NCI-H446 treated with DMSO at 0.1 percent for 48 hours (cell line): Measurements from ENCODE around the gene PKD2L1.
"Not testable (repeated sequence)": the region's sequence is repeated elsewhere in the genome, so short reads cannot be mapped to it uniquely, and the experiment has no call there.

Experiments used
- DNase-seq: peaks from one replicate; lab custom pipeline; 2025; lab: John Stamatoyannopoulos, UW

PKD2L1 gene

DNA sequence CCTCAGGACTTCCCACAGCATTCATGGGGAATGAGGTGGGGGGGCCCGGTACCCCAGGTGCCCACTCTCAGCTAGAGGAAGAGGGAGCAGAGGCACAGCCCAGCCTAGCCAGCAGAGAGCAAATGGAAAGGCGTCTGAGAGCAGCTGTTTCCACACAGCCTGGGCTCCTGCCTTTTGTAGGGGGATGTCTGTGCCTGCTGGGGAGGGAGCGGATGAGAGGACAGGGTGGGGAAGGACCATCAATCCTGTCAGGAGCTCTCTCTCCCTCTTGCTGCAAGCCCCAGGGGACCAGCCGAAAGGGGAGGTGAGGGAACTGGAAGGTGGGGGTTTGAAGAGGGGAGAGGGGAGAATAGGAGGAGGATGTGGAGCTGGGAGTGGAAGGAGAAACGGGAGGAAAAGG lies at the start of gene PKD2L1:
TSS of gene PKD2L1 (minus strand) at position 150 of the 400 bp plus-strand sequence. CDS start at position 25, 125 bp downstream.
- no peak for DNase-seq

DNA sequence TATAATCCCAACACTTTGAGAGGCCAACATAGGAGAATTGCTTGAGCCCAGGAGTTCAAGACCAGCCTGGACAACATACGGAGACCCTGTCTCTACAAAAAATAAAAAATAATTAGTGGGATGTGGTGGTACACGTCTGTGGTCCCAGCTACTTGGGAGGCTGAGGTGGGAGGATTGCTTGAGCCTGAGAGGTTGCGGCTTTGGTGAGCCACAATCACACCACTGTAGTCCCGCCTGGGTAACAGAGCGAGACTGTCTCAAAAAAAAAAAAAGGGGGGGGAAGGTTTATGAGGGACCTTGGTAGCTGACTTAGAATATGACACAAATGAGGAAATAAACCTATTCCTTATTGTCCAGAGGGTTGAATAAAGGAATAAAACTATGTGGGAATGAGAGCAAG lies 47.8 kb upstream of the PKD2L1 start:
- DNase-seq: no peak

GRCh38 chr10:100376656-100377055 lies 46.6 kb upstream of the PKD2L1 start:
- DNase-seq: not testable (repeated sequence)

DNA sequence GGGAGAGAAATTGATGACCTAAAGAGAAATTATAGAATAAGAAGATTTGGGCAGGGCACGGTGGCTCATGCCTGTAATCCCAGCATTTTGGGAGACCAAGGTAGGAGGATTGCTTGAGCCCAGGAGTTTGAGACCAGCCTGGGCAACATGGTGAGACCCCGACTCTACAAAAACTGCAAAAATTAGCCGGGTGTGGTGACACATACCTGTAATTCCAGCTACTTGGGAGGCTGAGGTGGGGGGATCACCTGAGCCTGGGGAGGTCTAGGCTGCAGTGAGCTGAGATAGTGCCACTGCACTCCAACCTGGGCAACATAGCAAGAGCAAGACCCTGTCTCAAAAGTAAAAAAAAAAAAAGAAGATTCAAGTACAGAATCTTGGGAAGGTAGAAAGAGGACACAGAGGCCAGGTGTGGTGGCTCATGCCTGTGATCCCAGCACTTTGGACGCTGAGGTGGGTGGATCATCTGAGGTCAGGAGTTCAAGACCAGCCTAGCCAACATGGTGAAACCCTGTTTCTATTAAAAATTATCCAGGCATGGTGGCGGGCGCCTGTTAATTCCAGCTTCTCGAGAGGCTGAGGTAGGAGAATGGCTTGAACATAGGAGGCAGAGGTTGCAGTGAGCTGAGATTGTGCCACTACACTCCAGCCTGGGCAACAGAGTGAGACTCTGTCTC lies 44.8 kb upstream of the PKD2L1 start:
- DNase-seq: not testable (repeated sequence)

DNA sequence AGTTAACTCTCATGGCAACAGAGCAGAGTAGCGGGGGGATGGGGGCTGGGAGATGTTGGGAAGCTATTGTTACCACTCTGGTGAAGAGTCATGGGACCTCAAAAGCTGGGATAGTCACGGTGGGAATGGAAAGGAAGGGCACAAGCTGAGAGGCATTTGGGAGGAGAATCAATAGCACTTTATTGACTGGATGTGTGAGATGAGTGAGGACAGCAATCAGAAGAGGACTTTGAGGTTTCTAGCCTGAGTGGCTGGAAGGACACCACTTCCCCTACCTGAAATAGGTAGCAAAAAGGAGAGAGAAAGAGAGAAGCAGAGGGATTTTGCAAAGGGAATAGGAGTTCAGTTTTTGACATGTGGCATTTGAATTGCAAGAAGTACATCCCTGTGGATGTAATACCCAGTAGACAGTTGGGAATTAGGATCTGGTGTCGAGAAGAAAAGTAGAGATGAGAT lies 44.2 kb upstream of the PKD2L1 start:
- DNase-seq: no peak

DNA sequence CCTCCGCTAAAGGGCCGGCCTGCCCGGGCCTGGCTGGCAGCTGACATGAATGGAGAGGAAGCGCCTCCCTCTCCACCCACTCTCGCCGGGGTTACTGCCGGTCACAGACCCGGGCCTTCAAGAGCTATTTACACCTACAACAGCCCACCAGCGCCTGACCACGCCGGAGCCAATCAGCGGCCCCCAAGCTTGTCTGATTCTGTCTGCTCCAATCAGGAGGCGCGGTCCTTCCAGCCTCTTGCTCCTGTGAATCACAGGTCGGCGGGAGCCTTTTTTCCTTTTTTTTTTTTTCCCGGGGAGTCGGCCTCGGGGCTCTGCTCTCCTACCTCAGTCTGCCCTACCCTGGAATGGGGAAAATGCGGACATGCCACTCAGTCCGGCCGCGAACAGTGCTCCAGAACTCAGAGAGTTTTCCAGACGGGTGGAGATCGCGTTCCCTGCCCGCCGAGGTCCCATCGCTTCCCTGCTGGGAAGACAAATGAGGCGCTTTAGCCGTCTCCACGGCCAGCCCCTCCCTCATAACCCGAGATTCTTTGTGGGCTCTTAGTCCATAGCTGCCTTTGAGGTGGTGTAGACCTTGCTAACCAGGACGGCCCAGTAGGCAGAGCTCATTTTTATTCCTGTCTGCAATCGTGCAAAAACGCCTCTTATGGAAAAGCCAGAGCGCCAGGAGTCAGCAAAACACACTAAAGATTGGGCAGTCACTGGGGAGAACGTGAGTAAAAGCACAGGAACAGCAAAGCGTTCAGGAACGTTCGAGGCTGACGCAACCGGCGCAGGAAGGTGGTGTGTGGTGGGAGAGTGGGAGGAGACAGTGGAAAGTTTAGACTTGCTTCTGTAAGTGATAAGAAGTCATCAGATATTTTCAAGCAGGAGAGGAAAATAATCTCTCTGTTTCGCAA lies 43.5 kb upstream of the PKD2L1 start:
- peak; percentile 89 for DNase-seq

DNA sequence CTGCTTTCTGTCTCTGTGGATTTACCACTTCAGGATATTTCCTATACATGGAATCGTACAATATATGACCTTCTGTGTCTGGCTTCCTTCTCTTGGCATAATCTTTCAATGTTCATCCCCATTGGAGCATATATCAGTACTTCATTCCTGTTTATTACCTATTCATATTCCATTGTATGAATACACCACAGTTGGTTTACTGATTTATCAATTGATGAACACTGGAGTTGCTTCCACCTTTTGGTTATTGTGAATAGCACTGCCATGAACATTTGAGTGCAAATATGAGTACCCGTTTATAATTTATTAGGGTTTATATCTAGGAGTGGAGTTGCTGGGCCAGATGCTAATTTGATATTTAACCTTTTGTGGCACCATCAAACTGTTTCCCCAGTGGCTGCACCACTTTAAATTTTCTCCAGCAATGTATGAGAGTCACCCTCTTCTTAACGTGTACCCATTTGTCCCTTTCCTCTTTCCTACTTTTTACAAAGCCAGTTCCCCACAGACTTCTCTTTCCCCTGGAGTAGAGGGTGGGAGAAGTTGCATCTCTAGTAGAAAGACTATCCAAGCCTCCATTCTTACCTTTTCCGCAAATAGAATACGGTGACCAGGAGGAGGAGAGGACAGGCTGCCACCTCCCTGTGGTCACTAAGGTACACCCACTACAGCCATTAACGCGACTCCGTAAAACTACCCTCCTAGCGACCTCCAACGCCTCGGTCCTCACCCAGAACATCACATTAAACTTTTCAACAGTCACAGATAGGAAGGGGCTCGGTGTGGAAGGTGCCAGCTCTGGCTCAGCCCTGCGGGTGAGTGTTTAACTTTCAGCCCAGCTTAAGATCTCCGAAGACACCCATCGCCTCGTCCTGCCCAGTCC lies 42.6 kb upstream of the PKD2L1 start:
- DNase-seq: no peak

DNA sequence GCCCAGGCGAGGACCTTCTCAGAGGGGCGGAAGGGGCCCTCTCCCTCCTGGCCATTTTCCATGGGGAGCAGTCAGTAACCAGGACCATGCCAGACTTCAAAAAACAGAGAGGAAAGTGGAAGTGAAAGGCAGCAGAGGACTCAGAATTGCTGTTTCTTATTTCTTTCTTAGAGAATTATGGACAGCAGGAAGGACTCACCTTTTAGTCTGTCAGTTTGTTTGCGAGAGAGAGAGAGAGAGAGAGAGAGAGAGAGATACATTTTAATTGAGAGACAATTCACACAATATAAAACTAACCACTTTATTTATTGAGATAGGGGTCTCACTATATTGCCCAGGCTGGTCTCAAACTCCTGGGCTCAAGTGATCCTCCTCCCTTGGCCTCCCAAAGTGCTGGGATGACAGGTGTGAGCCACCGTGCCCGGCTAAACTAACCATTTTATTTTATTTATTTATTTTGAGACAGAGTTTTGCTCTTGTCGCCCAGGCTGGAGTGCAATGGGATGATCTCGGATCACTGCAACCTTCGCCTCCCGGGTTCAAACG lies 41.5 kb upstream of the PKD2L1 start:
- no peak for DNase-seq

GRCh38 chr10:100370714-100371481 lies 40.9 kb upstream of the PKD2L1 start:
- no peak for DNase-seq

GRCh38 chr10:100368721-100369120 lies 38.7 kb upstream of the PKD2L1 start:
- no peak for DNase-seq

DNA sequence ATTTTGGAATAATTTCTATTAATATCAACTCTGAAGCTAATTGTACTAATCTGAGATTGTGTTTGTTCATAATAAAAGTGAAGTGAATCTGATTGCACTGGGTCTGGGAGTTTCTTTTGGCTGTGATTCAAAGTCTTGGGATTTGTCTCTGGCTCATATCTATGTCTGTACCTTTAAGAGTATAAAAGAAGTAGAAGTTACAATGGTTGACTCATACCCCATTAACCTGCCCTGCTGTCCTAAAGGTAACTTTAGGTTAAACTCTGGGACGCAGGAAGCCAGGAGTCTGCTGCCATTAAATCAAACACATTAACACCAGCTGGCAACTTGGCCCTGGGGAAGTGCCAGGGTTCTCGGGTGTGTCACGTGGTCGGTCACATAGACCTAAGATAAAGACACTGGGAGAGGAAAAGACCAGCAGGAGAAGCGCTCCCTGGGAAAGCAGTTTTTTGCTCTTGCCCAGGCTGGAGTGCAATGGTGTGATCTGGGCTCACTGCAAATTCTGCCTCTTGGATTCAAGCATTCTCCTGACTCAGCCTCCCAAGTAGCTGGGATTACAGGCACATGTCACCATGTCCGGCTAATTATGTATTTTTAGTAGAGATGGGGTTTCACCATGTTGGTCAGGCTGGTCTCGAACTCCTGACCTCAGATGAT lies 34.8 kb upstream of the PKD2L1 start:
- peak; percentile 32 for DNase-seq

- no peak for DNase-seq
Observed at GRCh38 chr10:100364175-100364574, 34.1 kb upstream of the PKD2L1 start.

DNA sequence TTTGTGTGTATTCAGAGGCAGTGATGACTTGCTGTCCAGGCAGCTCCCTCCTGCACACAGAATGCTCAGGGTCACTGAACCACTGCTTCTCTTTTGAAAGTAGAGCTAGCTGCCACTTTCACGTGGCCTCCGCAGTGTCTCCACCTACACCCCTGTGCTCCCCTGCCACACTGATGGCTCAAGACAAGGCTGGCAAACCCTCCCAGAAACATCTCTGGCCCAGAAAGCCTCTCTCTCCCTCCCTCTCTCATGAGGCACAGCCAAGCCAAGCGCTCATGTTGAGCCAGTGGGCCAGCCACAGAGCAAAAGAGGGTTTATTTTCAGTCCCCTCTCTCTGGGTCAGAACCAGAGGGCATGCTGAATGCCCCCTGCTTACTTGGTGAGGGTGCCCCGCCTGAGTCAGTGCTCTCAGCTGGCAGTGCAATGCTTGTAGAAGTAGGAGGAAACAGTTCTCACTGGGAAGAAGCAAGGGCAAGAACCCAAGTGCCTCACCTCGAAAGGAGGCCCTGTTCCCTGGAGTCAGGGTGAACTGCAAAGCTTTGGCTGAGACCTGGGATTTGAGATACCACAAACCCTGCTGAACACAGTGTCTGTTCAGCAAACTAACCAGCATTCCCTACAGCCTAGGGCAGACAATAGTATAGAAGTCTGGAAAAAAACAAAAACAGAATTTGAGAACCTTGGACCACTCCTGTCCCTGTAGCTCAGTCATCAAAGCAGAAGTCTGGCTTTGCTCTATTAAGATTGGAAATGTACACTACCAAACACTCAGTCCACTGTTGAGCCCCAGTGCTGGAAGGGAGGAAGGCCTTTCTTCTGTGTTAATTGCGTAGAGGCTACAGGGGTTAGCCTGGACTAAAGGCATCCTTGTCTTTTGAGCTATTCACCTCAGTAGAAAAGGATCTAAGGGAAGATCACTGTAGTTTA lies 32.8 kb upstream of the PKD2L1 start:
- no peak for DNase-seq

DNA sequence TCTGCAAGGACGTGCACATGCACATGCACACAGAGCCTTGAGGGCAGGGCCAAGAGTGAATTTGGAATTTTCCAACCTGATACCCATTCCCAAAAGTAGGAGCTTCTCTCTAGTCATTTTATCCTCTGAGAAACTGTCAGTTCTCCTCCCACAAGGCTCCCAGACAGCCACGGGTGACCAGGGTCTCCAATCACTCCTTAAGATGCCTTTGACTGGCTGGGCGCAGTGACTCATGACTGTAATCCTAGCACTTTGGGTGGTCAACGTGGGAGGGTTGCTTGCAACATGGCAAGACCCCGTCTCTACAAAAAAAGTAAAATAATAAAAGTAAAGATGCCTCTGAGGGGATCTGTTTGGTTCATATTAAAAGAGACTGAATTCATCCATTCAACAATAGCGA lies 30.2 kb upstream of the PKD2L1 start:
- no peak for DNase-seq

DNA sequence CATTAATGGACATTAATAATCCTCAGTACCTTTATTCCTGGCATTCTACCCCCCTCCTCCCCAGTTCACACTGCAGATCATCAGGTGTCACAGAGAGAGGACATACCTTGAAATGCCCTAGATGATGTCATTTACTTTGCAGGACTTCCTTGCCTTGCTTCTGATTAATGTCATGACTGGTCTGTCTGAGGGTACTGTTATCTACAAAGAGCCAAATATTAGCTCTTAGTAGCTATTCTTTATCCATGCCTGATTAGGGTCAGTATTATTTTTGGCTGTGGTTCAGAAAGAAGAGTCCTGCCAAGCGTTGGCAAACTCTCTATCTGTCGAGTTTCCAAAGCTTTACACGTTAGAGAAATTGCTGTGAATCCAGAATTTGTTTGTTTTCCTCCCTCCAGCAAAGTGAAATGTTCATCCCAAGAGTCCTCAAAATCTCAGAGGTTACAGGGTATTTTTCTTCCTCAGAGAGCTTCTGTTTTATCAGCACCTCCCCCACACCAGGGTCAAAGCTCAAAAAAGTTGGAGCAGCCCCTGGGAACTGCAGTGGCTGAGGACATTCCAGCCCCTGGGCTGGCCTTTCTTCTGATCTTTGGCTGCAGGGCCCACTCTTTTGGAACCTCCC lies 29.6 kb upstream of the PKD2L1 start:
- peak; percentile 8 for DNase-seq

GRCh38 chr10:100359030-100359432 lies 29.0 kb upstream of the PKD2L1 start:
- no peak for DNase-seq

- DNase-seq: no peak
Observed at GRCh38 chr10:100357059-100357858, 27.2 kb upstream of the PKD2L1 start.
